Natural killer cell (primary cell): ENCODE results near the gene CNGA1. TPM values are rescaled to one million over a fixed set of nuclear protein-coding genes. Genes with fewer than 3 reads are reported as not detected.

ENCODE experiments used
- ATAC-seq, 3 donors: fragments of 150-1000 bp in 2 of 3; fragments of 200-7000 bp in 1 of 3; cut with Tn5 transposase; 1 replicate in 1 of 3; 2 replicates in 2 of 3; pipeline ENCODE4 v1.10.0; 2021; ENCODE audit warnings: mild to moderate bottlenecking in 2 of 3, moderate library complexity in 2 of 3
- DNase-seq, 2 donors: peaks; one replicate each; pipeline versions ENCODE4 v3.0.0 to v3.0.0-alpha.2; 2013 to 2021; ENCODE audit warnings: mixed read lengths in 1 of 2
- H3K27ac ChIP-seq: one replicate; pipeline ENCODE4 v1.5.1; 2013; ENCODE audit warnings: mild to moderate bottlenecking, low read length
- H3K27me3 ChIP-seq: one replicate; pipeline ENCODE4 v1.6.1; 2013; ENCODE audit warnings: low read length; ENCODE audit not compliant: control insufficient read depth, insufficient read depth
- H3K36me3 ChIP-seq: one replicate; pipeline ENCODE4 v1.6.1; 2013; ENCODE audit warnings: low read length; ENCODE audit not compliant: control insufficient read depth, insufficient read depth
- H3K4me1 ChIP-seq: one replicate; pipeline ENCODE4 v1.6.1; 2013; ENCODE audit warnings: low read length; ENCODE audit not compliant: control insufficient read depth, insufficient read depth
- H3K4me3 ChIP-seq: one replicate; pipeline ENCODE4 v1.5.1; 2013; ENCODE audit warnings: low read length
- H3K9me3 ChIP-seq: one replicate; pipeline ENCODE4 v1.6.1; 2013; ENCODE audit warnings: low read length; ENCODE audit not compliant: control insufficient read depth, insufficient read depth
- H3K27ac Mint-ChIP-seq, 2 donors: one replicate each; pipeline ENCODE4 v1.8.0; 2022; ENCODE audit warnings: mild to moderate bottlenecking in 2 of 2, mixed read lengths in 2 of 2, moderate library complexity in 1 of 2
- H3K27me3 Mint-ChIP-seq, 2 donors: one replicate each; pipeline ENCODE4 v1.8.0; 2022; ENCODE audit warnings: low read depth in 2 of 2, mixed read lengths in 2 of 2
- H3K36me3 Mint-ChIP-seq: one replicate; pipeline ENCODE4 v1.8.0; 2022; ENCODE audit warnings: mixed read lengths
- H3K4me1 Mint-ChIP-seq, 2 donors: one replicate each; pipeline ENCODE4 v1.8.0; 2022; ENCODE audit warnings: mixed read lengths in 2 of 2
- H3K4me3 Mint-ChIP-seq: one replicate; pipeline ENCODE4 v1.8.0; 2022; ENCODE audit warnings: mild to moderate bottlenecking, moderate library complexity, mixed read lengths
- H3K9me3 Mint-ChIP-seq, 2 donors: one replicate each; pipeline ENCODE4 v1.8.0; 2022; ENCODE audit warnings: mixed read lengths in 2 of 2
- WGBS: methylation state at CpG from one replicate; pipeline ENCODE4 v1.1.7; 2013; ENCODE audit warnings: missing lambda C conversion rate; ENCODE audit not compliant: insufficient coverage; 5-methylcytosine and 5-hydroxymethylcytosine counted together
- intact Hi-C: fragments of 100-400 bp; cut with micrococcal nuclease; formaldehyde crosslinking; loops from one replicate; pipeline ENCODE4 v1.14.2; 2022
- total RNA-seq, 4 donors: library from RNA; stranded (reverse); fragments of 120-200 nt in 1 of 4; gene quantifications; one replicate each; pipeline versions ENCODE4 v1.2.3 to v1.2.4, GENCODE V29; 2013 to 2022
- TF ChIP-seq, protein P1 (sequence below): fragments of 200-600 bp; IDR thresholded peaks from one replicate; pipeline ENCODE4 v1.8.0; 2022; ENCODE audit warnings: antibody characterized with exemption

The CNGA1 gene
- total RNA-seq, 3 donors from 2014 or later (not counting 1 experiment from before 2014, with no cell fraction given), result not detected

DNA sequence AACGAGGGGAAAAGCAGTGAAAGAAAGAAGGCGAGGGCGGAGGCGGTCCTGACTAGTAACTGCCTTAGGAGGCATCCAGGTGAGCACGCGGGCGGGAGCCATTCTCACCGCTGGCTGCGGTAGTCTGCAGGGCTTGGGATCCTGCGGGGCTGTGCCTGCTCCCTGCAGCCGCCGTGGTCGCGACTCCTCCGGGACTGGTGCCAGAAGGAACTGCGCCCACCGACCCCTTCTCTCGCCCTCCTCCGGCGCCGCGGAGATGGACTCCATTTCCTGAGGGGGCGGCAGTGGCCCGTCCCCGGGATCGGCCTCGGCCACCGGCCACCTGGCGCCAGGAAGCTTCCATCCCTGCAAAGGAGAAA lies 102.6 kb downstream of the CNGA1 start:
- WGBS, result under 1% methylated on average over 29 of the region's 29 CpGs
- H3K27me3 Mint-ChIP-seq, result peaks cover 0 to under 1% of the 10 kb centered on the region in 2 donors
- ATAC-seq (no peak), DNase-seq (peak; percentile 22 to 47)
- peaks cover 23 to 26% of the 10 kb centered on the region in 2 donors for H3K4me1 Mint-ChIP-seq
- peak overlapping the region; percentile 85 for H3K4me3 ChIP-seq
- intact Hi-C loops, result loop anchor here (2.0 to 10.0 kb wide), 2 partner anchors 221 to 429 kb away; partner anchors contain the start of gene TXK
- H3K27ac ChIP-seq, result no peak overlapping the region
- H3K4me1 ChIP-seq, result peaks cover 7% of the 10 kb centered on the region
- H3K36me3 Mint-ChIP-seq, result no peaks in the 10 kb centered on the region
- peak overlapping the region; percentile 97 for H3K4me3 Mint-ChIP-seq
- H3K27ac Mint-ChIP-seq, result peak overlapping the region; percentile 74 to 88
- TF ChIP-seq, protein P1, sequence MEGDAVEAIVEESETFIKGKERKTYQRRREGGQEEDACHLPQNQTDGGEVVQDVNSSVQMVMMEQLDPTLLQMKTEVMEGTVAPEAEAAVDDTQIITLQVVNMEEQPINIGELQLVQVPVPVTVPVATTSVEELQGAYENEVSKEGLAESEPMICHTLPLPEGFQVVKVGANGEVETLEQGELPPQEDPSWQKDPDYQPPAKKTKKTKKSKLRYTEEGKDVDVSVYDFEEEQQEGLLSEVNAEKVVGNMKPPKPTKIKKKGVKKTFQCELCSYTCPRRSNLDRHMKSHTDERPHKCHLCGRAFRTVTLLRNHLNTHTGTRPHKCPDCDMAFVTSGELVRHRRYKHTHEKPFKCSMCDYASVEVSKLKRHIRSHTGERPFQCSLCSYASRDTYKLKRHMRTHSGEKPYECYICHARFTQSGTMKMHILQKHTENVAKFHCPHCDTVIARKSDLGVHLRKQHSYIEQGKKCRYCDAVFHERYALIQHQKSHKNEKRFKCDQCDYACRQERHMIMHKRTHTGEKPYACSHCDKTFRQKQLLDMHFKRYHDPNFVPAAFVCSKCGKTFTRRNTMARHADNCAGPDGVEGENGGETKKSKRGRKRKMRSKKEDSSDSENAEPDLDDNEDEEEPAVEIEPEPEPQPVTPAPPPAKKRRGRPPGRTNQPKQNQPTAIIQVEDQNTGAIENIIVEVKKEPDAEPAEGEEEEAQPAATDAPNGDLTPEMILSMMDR, result no peak
- H3K27me3 ChIP-seq, result no peaks in the 10 kb centered on the region
- no peaks in the 10 kb centered on the region for H3K9me3 Mint-ChIP-seq
- no peaks in the 10 kb centered on the region for H3K9me3 ChIP-seq
- peaks cover 2% of the 10 kb centered on the region for H3K36me3 ChIP-seq

DNA sequence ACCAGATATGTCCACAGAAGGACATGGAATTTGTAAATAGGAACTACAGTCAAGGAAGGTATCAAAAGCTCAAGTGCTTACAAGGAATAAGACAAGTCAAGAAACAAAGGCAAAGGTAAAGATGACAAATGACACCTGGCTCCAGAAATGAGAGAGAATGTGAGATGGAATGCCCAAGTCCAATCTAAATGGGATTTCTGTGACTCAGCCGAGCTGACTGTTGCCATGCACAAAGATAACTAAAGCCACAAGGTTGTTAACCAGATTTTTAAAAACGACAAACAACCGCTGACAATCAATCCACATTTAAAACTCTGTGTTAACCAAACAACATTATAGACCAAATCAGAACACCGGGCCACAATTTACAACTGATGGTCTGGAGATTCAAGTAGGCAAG lies 103.2 kb downstream of the CNGA1 start:
- H3K36me3 Mint-ChIP-seq, result no peaks in the 10 kb centered on the region
- ATAC-seq (no peak), DNase-seq (no peak)
- Histone ChIP-seq H3K36me3 (peaks cover 2% of the 10 kb centered on the region), H3K4me1 (peaks cover 7% of the 10 kb centered on the region), H3K27me3 (no peaks in the 10 kb centered on the region), H3K4me3 (peak overlapping the region; percentile 85), H3K27ac (no peak overlapping the region), H3K9me3 (no peaks in the 10 kb centered on the region)
- 24% methylated on average over 3 of the region's 4 CpGs for WGBS
- H3K27me3 Mint-ChIP-seq, result no peaks in the 10 kb centered on the region
- peaks cover 23 to 26% of the 10 kb centered on the region in 2 donors for H3K4me1 Mint-ChIP-seq
- H3K4me3 Mint-ChIP-seq, result peak overlapping the region; percentile 97
- TF ChIP-seq, protein P1, result no peak
- H3K27ac Mint-ChIP-seq, result peak overlapping the region; percentile 74 to 88
- intact Hi-C loops, result loop anchor here (10.0 kb wide), 1 partner anchor 221 kb away; the partner anchor contains the start of gene TXK
- no peaks in the 10 kb centered on the region for H3K9me3 Mint-ChIP-seq

DNA sequence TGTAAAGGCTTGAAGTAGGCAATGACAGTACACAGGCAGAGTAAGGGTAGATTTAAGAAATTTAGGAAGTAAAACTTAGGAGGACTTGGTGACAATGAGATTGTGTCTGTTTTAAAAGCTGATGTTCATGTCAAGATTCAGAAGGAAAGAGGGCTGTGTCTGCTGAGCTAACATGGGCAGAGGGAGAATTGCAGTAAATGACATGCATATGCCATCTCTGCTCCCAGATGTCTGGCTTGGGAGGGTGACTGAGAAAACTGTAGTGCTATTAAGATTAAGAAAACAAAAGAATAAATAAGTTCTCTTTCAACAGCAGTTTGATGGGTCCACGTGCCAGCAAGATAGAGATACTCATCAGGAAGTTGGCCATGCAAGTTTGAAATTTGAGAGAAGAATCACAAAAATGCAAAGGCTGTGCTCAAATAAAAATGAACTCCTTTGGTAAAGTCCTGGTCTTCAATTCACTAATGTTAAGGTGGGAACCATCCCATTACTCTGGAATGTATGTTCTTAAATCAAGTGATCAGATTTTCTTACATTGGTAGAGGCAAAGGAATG lies 109.3 kb downstream of the CNGA1 start:
- intact Hi-C loops, result no loop called here
- 0% methylated on average over 1 of the region's 1 CpG for WGBS
- Mint-ChIP-seq H3K27me3 (no peaks in the 10 kb centered on the region), H3K27ac (no peak overlapping the region), H3K36me3 (no peaks in the 10 kb centered on the region), H3K9me3 (no peaks in the 10 kb centered on the region), H3K4me1 (peaks cover 0 to 4% of the 10 kb centered on the region in 2 donors), H3K4me3 (no peak overlapping the region)
- TF ChIP-seq, protein P1, result no peak
- H3K27me3 ChIP-seq, result no peaks in the 10 kb centered on the region
- no peak for ATAC-seq
- no peak overlapping the region for H3K27ac ChIP-seq
- no peaks in the 10 kb centered on the region for H3K4me1 ChIP-seq
- DNase-seq, result no peak
- no peaks in the 10 kb centered on the region for H3K9me3 ChIP-seq
- peaks cover 8% of the 10 kb centered on the region for H3K36me3 ChIP-seq
- no peak overlapping the region for H3K4me3 ChIP-seq

DNA sequence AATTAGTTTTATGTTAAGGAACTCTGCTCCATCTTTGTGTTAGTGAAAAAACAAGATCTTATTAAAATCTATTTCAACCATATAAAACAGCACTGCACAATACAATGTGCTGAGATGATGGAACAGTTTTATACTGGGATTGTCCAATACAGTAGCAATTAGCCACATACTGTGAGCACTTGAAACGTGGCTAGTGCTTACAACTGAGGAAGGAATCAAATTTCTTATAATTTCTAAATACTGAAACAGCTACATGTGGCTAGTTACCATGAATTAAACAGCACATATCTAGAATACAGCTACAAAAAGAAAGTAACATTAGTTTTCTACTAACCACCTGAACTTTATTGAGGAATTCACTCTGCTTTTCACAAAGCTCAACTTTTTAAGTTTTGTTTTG lies 116.8 kb downstream of the CNGA1 start:
- Histone ChIP-seq H3K36me3 (peaks cover 55% of the 10 kb centered on the region), H3K4me3 (no peak overlapping the region), H3K4me1 (no peaks in the 10 kb centered on the region), H3K27me3 (no peaks in the 10 kb centered on the region), H3K9me3 (no peaks in the 10 kb centered on the region), H3K27ac (no peak overlapping the region)
- TF ChIP-seq, protein P1, result no peak
- H3K9me3 Mint-ChIP-seq, result no peaks in the 10 kb centered on the region
- ATAC-seq, result no peak
- H3K27me3 Mint-ChIP-seq, result no peaks in the 10 kb centered on the region
- intact Hi-C loops, result no loop called here
- no peak overlapping the region for H3K4me3 Mint-ChIP-seq
- no peak for DNase-seq
- H3K36me3 Mint-ChIP-seq, result peaks cover 11% of the 10 kb centered on the region
- no peak overlapping the region for H3K27ac Mint-ChIP-seq
- H3K4me1 Mint-ChIP-seq, result no peaks in the 10 kb centered on the region
- WGBS, result 73% methylated on average over 1 of the region's 1 CpG
